Activated CD8-positive, alpha-beta T cell treated with anti-CD3 and anti-CD28 coated beads for 36 hours (primary cell): ENCODE data around the gene ATXN7. TPM values are rescaled to one million over a fixed set of nuclear protein-coding genes. Genes with fewer than 3 reads are reported as not detected.

ENCODE experiments used
- ATAC-seq: fragments of 200-7000 bp; cut with Tn5 transposase; one replicate; pipeline ENCODE4 v1.10.0; 2021; ENCODE audit warnings: mild to moderate bottlenecking, moderate library complexity
- CTCF ChIA-PET: fragments of 350-600 bp; sonication (Branson Sonifier 250); formaldehyde crosslinking; loops from one replicate; lab custom pipeline; 2021; ENCODE audit warnings: antibody characterized with exemption; lab: Charles Lee
- POLR2A ChIA-PET: fragments of 350-600 bp; sonication (Branson Sonifier 250); formaldehyde crosslinking; loops from one replicate; lab custom pipeline; 2021; ENCODE audit warnings: antibody characterized with exemption; lab: Charles Lee
- DNase-seq: peaks from one replicate; pipeline ENCODE4 v3.0.0-alpha.2; 2020
- H3K27ac Mint-ChIP-seq: one replicate; pipeline ENCODE4 v1.8.0; 2021; ENCODE audit warnings: mild to moderate bottlenecking, mixed read lengths
- H3K27me3 Mint-ChIP-seq: one replicate; pipeline ENCODE4 v1.8.0; 2021; ENCODE audit warnings: mixed read lengths
- H3K36me3 Mint-ChIP-seq: one replicate; pipeline ENCODE4 v1.8.0; 2021; ENCODE audit warnings: low read depth, mixed read lengths
- H3K4me1 Mint-ChIP-seq: one replicate; pipeline ENCODE4 v1.8.0; 2021; ENCODE audit warnings: low read depth, mixed read lengths
- H3K4me3 Mint-ChIP-seq: one replicate; pipeline ENCODE4 v1.8.0; 2021; ENCODE audit warnings: mild to moderate bottlenecking, moderate library complexity, mixed read lengths
- H3K9me3 Mint-ChIP-seq: one replicate; pipeline ENCODE4 v1.8.0; 2021; ENCODE audit warnings: mixed read lengths
- intact Hi-C: fragments of 100-400 bp; cut with micrococcal nuclease; formaldehyde crosslinking; loops from one replicate; pipeline ENCODE4 v1.10.0; 2022
- total RNA-seq, 2 experiments: library from RNA; stranded (reverse); gene quantifications; one replicate each; pipeline ENCODE4 v1.2.3, GENCODE V29; 2021
- TF ChIP-seq, protein P1 (sequence below): fragments of 200-600 bp; IDR thresholded peaks from one replicate; pipeline ENCODE4 v1.8.0; 2022; ENCODE audit warnings: antibody characterized with exemption, mild to moderate bottlenecking

Gene ATXN7
- total RNA-seq, 2 experiments from 2014 or later = 22.5 to 25.9 TPM

DNA sequence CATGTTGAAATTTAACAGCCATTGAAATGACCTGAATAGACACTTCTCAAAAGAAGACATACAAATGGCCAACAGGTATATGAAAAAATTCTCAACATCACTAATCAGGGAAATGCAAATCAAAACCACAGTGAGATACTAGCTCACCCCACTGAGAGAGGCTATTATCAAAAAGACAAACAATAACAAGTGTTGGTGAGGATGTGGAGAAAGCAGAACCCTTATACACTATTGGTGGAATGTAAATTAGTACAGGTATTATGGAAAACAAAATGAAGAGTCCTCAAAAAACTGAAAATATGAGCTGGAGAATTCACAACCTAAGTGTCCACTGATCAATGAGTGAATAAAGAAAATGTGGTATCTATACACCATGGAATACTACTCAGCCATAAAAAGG is 21.5 kb upstream of the ATXN7 start:
- Mint-ChIP-seq H3K9me3 (peaks cover 4% of the 10 kb centered on the region), H3K4me1 (peaks cover 6% of the 10 kb centered on the region), H3K4me3 (no peak overlapping the region), H3K27ac (no peak overlapping the region), H3K27me3 (no peaks in the 10 kb centered on the region), H3K36me3 (peaks cover 12% of the 10 kb centered on the region)
- ChIA-PET CTCF (interaction anchor here (1.6 kb wide), 1 partner anchor 24 kb away, joined by 4 read pairs; no protein-coding TSS in a partner anchor), POLR2A (no interaction called here)
- ATAC-seq = no peak
- DNase-seq = no peak
- intact Hi-C loops = no loop called here
- TF ChIP-seq, protein P1, sequence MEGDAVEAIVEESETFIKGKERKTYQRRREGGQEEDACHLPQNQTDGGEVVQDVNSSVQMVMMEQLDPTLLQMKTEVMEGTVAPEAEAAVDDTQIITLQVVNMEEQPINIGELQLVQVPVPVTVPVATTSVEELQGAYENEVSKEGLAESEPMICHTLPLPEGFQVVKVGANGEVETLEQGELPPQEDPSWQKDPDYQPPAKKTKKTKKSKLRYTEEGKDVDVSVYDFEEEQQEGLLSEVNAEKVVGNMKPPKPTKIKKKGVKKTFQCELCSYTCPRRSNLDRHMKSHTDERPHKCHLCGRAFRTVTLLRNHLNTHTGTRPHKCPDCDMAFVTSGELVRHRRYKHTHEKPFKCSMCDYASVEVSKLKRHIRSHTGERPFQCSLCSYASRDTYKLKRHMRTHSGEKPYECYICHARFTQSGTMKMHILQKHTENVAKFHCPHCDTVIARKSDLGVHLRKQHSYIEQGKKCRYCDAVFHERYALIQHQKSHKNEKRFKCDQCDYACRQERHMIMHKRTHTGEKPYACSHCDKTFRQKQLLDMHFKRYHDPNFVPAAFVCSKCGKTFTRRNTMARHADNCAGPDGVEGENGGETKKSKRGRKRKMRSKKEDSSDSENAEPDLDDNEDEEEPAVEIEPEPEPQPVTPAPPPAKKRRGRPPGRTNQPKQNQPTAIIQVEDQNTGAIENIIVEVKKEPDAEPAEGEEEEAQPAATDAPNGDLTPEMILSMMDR = no peak

GRCh38 chr3:63845215-63845614 is 18.5 kb upstream of the ATXN7 start:
- ChIA-PET CTCF (interaction anchor here (1.0 kb wide), 1 partner anchor 27 kb away, joined by 3 read pairs; no protein-coding TSS in a partner anchor), POLR2A (no interaction called here)
- H3K4me3 Mint-ChIP-seq = no peak overlapping the region
- peaks cover 10% of the 10 kb centered on the region for H3K36me3 Mint-ChIP-seq
- TF ChIP-seq, protein P1 = no peak
- peaks cover 4% of the 10 kb centered on the region for H3K9me3 Mint-ChIP-seq
- no peak for DNase-seq
- ATAC-seq = no peak
- no peak overlapping the region for H3K27ac Mint-ChIP-seq
- intact Hi-C loops = no loop called here
- H3K27me3 Mint-ChIP-seq = no peaks in the 10 kb centered on the region
- peaks cover 6% of the 10 kb centered on the region for H3K4me1 Mint-ChIP-seq

- POLR2A ChIA-PET = no interaction called here
- H3K27ac Mint-ChIP-seq = no peak overlapping the region
- no peaks in the 10 kb centered on the region for H3K27me3 Mint-ChIP-seq
These were observed 15.8 kb upstream of the ATXN7 start for GRCh38 chr3:63847718-63848450.

GRCh38 chr3:63849175-63849574 is 14.5 kb upstream of the ATXN7 start:
- TF ChIP-seq, protein P1 = no peak

More at GRCh38 chr3:63847718-63848450, 15.8 kb upstream of the ATXN7 start:
- TF ChIP-seq, protein P1 = no peak
- DNase-seq = no peak
- peaks cover 3% of the 10 kb centered on the region for H3K9me3 Mint-ChIP-seq
- peaks cover 6% of the 10 kb centered on the region for H3K4me1 Mint-ChIP-seq
- CTCF ChIA-PET = no interaction called here
- H3K4me3 Mint-ChIP-seq = no peak overlapping the region
- H3K36me3 Mint-ChIP-seq = peaks cover 17% of the 10 kb centered on the region
- no peak for ATAC-seq
- intact Hi-C loops = no loop called here

DNA sequence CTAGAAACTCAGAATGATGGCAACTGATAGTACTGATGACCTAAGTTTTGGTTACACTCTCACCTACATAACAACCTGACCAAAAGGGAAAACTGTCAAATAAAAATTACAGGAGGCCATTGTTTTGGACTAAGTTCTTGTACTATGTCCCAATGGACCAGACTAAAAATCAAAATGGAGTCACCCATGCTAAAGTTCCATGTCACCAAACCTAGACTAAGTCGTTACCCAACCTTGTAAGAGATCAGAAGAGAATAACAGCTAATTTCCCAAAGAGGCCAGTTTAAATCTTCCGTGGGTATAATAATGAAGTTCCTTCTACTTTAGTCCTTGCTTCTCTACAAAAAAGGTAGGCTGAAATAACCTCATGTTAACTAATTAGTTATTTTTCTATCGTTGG is 12.4 kb upstream of the ATXN7 start:
- Mint-ChIP-seq H3K9me3 (no peaks in the 10 kb centered on the region), H3K4me3 (no peak overlapping the region), H3K27ac (no peak overlapping the region), H3K36me3 (peaks cover 9% of the 10 kb centered on the region), H3K4me1 (peaks cover 11% of the 10 kb centered on the region), H3K27me3 (no peaks in the 10 kb centered on the region)
- POLR2A ChIA-PET = interaction anchor here (1.0 kb wide), 1 partner anchor 12 kb away, joined by 6 read pairs; the partner anchor contains the start of genes ATXN7 and THOC7
- CTCF ChIA-PET = interaction anchor here (2.0 kb wide), 1 partner anchor 33 kb away, joined by 7 read pairs; the partner anchor contains the start of gene C3orf49
- intact Hi-C loops = no loop called here
- ATAC-seq = no peak
- DNase-seq = no peak
- TF ChIP-seq, protein P1 = no peak

More at GRCh38 chr3:63849175-63849574, 14.5 kb upstream of the ATXN7 start:
- Mint-ChIP-seq H3K27ac (no peak overlapping the region), H3K4me1 (peaks cover 4% of the 10 kb centered on the region), H3K4me3 (no peak overlapping the region), H3K36me3 (peaks cover 13% of the 10 kb centered on the region), H3K9me3 (no peaks in the 10 kb centered on the region), H3K27me3 (no peaks in the 10 kb centered on the region)
- DNase-seq (no peak), ATAC-seq (no peak)
- POLR2A ChIA-PET = no interaction called here
- intact Hi-C loops = no loop called here
- CTCF ChIA-PET = no interaction called here
